Fibroblast of skin of scalp (primary cell): ENCODE results near the gene UGT1A4.
A peak's percentile ranks its signal among the peaks of the same experiment; 100 is the strongest.
"Not testable (repeated sequence)": the region's sequence is repeated elsewhere in the genome, so short reads cannot be mapped to it uniquely, and the experiment has no call there.

Experiments
- DNase-seq: peaks from one replicate; pipeline ENCODE4 v3.0.0-alpha.2; 2013

The UGT1A4 gene

GRCh38 chr2:233700028-233700635 lies 18.4 kb upstream of the UGT1A4 start:
- peak; percentile 13 for DNase-seq

- not testable (repeated sequence) for DNase-seq
These were observed 17.7 kb upstream of the UGT1A4 start for GRCh38 chr2:233700842-233701241.

DNA sequence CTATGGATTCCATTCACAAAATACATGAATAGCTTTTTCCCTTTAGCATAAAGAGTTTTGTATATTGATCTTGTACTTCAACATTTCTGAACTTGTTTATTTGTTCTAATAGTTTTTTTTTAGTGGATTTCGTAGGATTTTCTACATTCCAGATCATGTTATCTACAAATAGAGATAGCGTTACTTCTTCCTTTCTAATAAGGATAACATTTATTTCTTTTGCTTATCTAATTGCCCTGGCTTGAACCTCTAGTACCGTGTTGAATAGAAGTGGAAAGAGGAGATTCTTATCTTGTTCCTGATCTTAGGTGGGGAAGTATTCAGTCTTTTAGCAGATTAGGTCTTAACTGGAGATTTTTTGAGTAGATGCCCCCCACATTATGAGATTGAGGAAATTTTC lies 16.3 kb upstream of the UGT1A4 start:
- no peak for DNase-seq

GRCh38 chr2:233705911-233706506 lies 12.5 kb upstream of the UGT1A4 start:
- DNase-seq: no peak

- DNase-seq: no peak
These were observed 11.8 kb upstream of the UGT1A4 start for GRCh38 chr2:233706720-233707119.

GRCh38 chr2:233707940-233708644 lies 10.4 kb upstream of the UGT1A4 start:
- DNase-seq: no peak

GRCh38 chr2:233708942-233709341 lies 9.6 kb upstream of the UGT1A4 start:
- DNase-seq: no peak

DNA sequence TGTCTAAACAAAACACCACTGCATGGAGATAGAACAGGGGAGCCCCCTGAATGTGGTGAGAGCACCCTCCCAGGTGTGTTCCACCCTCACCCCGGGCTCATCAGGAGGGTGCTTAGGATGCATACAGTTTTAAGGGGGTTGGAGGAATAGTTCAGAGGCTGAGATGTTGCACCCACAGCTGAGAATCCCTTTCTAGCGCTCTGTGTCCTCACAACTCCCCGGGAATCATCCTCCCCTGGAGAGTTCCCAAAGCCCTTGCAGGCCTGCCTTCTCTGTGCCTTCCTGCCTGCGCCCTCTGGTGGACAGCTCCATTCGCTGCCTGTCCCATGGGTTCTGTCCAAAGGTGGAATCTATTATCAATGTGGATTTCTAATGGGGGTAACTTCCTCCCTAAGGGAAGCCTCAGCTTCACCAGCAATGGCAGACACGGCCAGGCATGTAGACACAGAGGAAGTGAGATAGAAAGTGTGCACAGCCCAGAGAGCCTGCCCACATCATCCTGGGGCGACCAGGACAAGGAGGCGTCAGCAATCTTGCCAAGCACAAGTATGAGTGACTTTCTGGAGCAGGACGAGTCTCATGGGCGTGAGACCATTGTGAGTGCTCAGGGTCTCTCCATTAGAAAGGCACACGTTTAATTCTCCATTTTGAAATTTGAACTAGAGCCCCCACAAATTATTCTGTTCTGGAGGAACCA lies 7.1 kb upstream of the UGT1A4 start:
- DNase-seq: peak; percentile 72

DNA sequence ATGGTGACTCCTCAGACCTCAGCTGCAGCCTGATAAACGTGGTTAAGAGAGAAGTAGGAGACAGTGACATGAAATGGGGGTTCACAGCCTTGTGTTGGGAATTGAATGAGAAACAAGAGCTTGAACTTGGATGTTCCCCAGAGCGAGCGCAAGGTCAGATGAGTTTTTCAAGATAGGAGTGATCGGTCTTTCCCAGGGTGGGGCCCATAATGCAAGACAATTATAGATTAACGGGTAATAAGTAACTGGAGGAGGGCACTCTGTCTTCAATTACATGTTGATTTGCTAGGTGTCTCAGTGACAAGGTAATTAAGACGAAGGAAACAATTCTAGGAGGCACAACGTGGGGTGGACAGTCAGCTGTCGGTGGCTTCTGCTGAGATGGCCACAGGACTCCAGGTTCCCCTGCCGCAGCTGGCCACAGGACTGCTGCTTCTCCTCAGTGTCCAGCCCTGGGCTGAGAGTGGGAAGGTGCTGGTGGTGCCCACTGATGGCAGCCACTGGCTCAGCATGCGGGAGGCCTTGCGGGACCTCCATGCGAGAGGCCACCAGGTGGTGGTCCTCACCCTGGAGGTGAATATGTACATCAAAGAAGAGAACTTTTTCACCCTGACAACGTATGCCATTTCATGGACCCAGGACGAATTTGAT lies 5.8 kb upstream of the UGT1A4 start, which contains the start of gene UGT1A5:
Gene UGT1A5 (plus strand): TSS at position 297 of the 651 bp plus-strand sequence. CDS start 85 bp downstream, at position 382.
- no peak for DNase-seq

GRCh38 chr2:233713262-233713615 lies 5.3 kb upstream of the UGT1A4 start:
- DNase-seq: no peak

GRCh38 chr2:233714121-233714520 lies 4.4 kb upstream of the UGT1A4 start:
- no peak for DNase-seq

- DNase-seq: no peak
These were observed 10.3 kb downstream of the UGT1A4 start, which contains the start of gene UGT1A3 for GRCh38 chr2:233728723-233729301. TSS of gene UGT1A3 (plus strand) at chr2:233729042. CDS start at chr2:233729127, 85 bp downstream.

GRCh38 chr2:233736868-233737653 lies 18.5 kb downstream of the UGT1A4 start:
- not testable (repeated sequence) for DNase-seq

- no peak for DNase-seq
These were observed 22.3 kb downstream of the UGT1A4 start for GRCh38 chr2:233740870-233741269.

DNA sequence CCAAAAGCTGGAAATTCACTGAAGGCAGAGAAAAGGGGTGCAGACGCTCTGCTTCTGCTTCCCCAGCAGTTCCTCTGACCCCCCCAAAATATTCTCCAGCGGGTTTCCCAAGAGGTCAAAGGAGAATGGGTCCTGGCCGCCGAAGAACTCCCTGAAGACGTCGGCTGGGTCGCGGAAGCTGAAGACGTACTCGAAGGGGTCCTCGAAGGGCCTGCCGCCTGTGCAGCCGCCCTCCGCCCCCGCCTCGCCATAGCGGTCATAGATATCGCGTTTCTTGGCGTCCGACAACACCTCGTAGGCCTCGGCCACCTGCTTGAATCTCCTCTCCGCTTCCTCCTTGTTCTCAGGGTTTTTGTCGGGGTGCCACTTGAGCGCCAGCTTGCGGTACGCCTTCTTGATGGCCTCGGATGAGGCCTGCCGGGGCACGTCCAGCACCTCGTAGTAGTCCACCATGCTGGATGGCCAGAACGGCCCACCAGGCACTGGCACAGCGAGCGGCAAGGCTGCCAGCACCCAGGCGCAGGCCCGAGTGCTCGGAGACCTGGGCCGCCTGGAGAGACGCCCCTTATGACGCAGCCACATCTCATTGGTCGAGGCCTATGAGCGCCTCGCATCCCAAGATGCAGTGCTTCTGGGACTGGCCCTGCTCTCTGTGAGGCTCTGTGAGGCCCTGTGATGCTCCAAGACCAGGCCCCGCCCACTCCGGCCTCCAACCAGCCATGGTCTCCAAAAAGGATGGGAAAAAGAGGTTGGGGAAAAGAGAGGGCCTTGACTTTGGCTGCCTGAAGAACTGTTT lies 25.1 kb downstream of the UGT1A4 start:
- DNase-seq: no peak

GRCh38 chr2:233745073-233745755 lies 26.7 kb downstream of the UGT1A4 start:
- no peak for DNase-seq

DNA sequence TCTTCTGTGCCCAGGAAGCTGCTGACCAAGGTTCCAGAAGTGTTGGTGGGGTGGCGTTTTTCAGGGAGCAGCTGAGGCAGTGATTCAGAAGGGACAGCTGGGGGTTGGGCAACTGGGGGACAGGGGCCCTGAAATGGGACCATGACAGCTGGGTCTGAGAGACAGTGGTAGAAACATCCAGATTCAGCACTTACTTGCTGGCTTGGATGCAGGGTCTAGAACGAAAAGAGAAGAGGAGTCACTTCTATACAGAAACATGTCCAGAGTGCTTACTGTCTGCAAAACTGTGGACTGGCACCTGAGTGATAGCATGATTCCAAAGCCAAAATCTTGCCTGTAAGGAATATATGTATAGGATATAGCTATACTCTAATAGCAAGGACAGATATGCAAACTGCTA lies 27.3 kb downstream of the UGT1A4 start:
- not testable (repeated sequence) for DNase-seq

GRCh38 chr2:233746475-233747282 lies 28.1 kb downstream of the UGT1A4 start:
- no peak for DNase-seq

DNA sequence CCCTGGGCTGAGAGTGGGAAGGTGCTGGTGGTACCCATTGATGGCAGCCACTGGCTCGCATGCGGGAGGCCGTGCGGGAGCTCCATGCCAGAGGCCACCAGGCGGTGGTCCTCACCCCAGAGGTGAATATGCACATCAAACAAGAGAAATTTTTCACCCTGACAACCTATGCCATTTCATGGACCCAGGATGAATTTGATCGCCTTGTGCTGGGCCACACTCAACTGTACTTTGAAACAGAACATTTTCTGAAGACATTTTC lies 28.7 kb downstream of the UGT1A4 start:
- no peak for DNase-seq
